SK-N-SH (cell line): ENCODE measurements around the gene NIF3L1. TPM values are rescaled to one million over a fixed set of nuclear protein-coding genes. Genes with fewer than 3 reads are reported as not detected.

Experiments used
- CTCF ChIA-PET: fragments of 300-600, 350-600 bp; formaldehyde crosslinking; extraction: SDS; loops from one replicate; lab custom pipeline; 2021; lab: Yijun Ruan, JAX
- POLR2A ChIA-PET: fragments of 350-600 bp; sonication (Branson Sonifier 250); formaldehyde crosslinking; extraction: SDS; loops from one replicate; lab custom pipeline; 2020; ENCODE audit warnings: antibody characterized with exemption, inconsistent platforms; lab: Yijun Ruan, JAX
- DNase-seq: peaks from one replicate; pipeline ENCODE4 v3.0.0; 2012
- H2AFZ ChIP-seq: fragments of 200-600 bp; sonication (generic); 2 replicates; pipeline ENCODE4 v1.8.1; 2016; ENCODE audit warnings: antibody characterized with exemption, mild to moderate bottlenecking, low read depth
- H3F3A ChIP-seq: fragments of 200-600 bp; sonication (generic); replicated peaks from 2 replicates; pipeline ENCODE3; 2016; ENCODE audit warnings: antibody characterized with exemption, mild to moderate bottlenecking; ENCODE audit not compliant: insufficient read depth
- H3K27ac ChIP-seq, 2 experiments: fragments of 200-500 bp in 1 of 2; fragments of 200-600 bp in 1 of 2; sonication (Bioruptor generic) in 1 of 2; sonication (generic), shearing (Covaris generic) in 1 of 2; 2 replicates each; pipeline versions ENCODE4 v1.5.1 to v1.6.1; 2014 to 2016; ENCODE audit warnings: low read depth in 2 of 2, inconsistent platforms in 1 of 2, low read length in 1 of 2, mild to moderate bottlenecking in 1 of 2, mixed read lengths in 1 of 2
- H3K27me3 ChIP-seq: fragments of 200-600 bp; sonication (generic), shearing (Covaris generic); 2 replicates; pipeline ENCODE4 v1.6.1; 2016; ENCODE audit warnings: mixed run types; ENCODE audit not compliant: insufficient read depth
- H3K36me3 ChIP-seq, 2 experiments: fragments of 200-500 bp in 1 of 2; fragments of 200-600 bp in 1 of 2; sonication (Bioruptor generic) in 1 of 2; sonication (generic) in 1 of 2; replicated peaks in 1 of 2; 2 replicates each; pipeline versions ENCODE3 to v1.5.1; 2014 to 2016; ENCODE audit warnings: low read length in 1 of 2, mild to moderate bottlenecking in 1 of 2; ENCODE audit not compliant: insufficient read depth in 2 of 2, control insufficient read depth in 1 of 2
- H3K4me1 ChIP-seq, 2 experiments: fragments of 200-500 bp in 1 of 2; fragments of 200-600 bp in 1 of 2; sonication (Bioruptor generic) in 1 of 2; sonication (generic), shearing (Covaris generic) in 1 of 2; 2 replicates each; pipeline versions ENCODE4 v1.5.1 to v1.6.1; 2014 to 2016; ENCODE audit warnings: low read depth in 1 of 2, low read length in 1 of 2, mixed run types in 1 of 2; ENCODE audit not compliant: insufficient read depth in 2 of 2, control insufficient read depth in 1 of 2
- H3K4me2 ChIP-seq: fragments of 200-600 bp; sonication (generic), shearing (Covaris generic); 2 replicates; pipeline ENCODE4 v1.6.1; 2017; ENCODE audit warnings: mixed run types
- H3K4me3 ChIP-seq, 2 experiments: fragments of 200-500 bp in 1 of 2; fragments of 200-600 bp in 1 of 2; sonication (Bioruptor generic) in 1 of 2; sonication (generic), shearing (Covaris generic) in 1 of 2; 2 replicates each; pipeline versions ENCODE4 v1.5.1 to v1.8.1; 2014 to 2016; ENCODE audit warnings: low read depth in 2 of 2, inconsistent platforms in 1 of 2, low read length in 1 of 2, mild to moderate bottlenecking in 1 of 2, mixed read lengths in 1 of 2, moderate library complexity in 1 of 2
- H3K79me2 ChIP-seq: fragments of 200-600 bp; sonication (generic); 2 replicates; pipeline ENCODE4 v1.8.1; 2017; ENCODE audit warnings: mild to moderate bottlenecking; ENCODE audit not compliant: insufficient read depth
- H3K9ac ChIP-seq: fragments of 200-600 bp; sonication (generic); 2 replicates; pipeline ENCODE4 v1.6.1; 2017; ENCODE audit warnings: mixed run types
- H3K9me2 ChIP-seq: fragments of 200-600 bp; sonication (generic); 2 replicates; pipeline ENCODE4 v1.6.1; 2017; ENCODE audit warnings: mixed run types
- H3K9me3 ChIP-seq: fragments of 200-600 bp; sonication (generic); 2 replicates; pipeline ENCODE4 v1.6.1; 2017; ENCODE audit warnings: mixed run types, mild to moderate bottlenecking, moderate library complexity
- H4K20me1 ChIP-seq: fragments of 200-600 bp; sonication (generic); 2 replicates; pipeline ENCODE4 v1.6.1; 2017; ENCODE audit warnings: mild to moderate bottlenecking, mixed run types; ENCODE audit not compliant: insufficient read depth
- EP300 ChIP-seq, 2 experiments: IDR thresholded peaks; 2 replicates each; pipeline versions ENCODE4 v1.4.0 to v1.6.1; 2012; ENCODE audit warnings: borderline replicate concordance in 1 of 2, low read depth in 1 of 2, low read length in 1 of 2
- EZH2phosphoT487 ChIP-seq: fragments of 200-600 bp; sonication (generic); IDR thresholded peaks from 2 replicates; pipeline ENCODE4 v1.6.1; 2017; ENCODE audit warnings: low read depth, mixed run types, mild to moderate bottlenecking, antibody characterized with exemption, moderate library complexity, borderline replicate concordance
- FOSL2 ChIP-seq: IDR thresholded peaks from 2 replicates; pipeline ENCODE4 v1.4.0; 2012; ENCODE audit warnings: low read depth, mild to moderate bottlenecking, moderate library complexity, borderline replicate concordance
- FOXJ3 ChIP-seq: sonication (generic); formaldehyde crosslinking; IDR thresholded peaks from 2 replicates; pipeline ENCODE4 v1.5.1; 2020; ENCODE audit warnings: mild to moderate bottlenecking, missing genetic modification reagents
- FOXM1 ChIP-seq: IDR thresholded peaks from 2 replicates; pipeline ENCODE4 v1.4.0; 2012; ENCODE audit warnings: low read depth, mild to moderate bottlenecking
- GATA2 ChIP-seq: sonication (generic); formaldehyde crosslinking; IDR thresholded peaks from 2 replicates; pipeline ENCODE4 v1.5.0; 2020; ENCODE audit warnings: mild to moderate bottlenecking, missing genetic modification reagents
- JUND ChIP-seq: IDR thresholded peaks from 2 replicates; pipeline ENCODE4 v1.4.0; 2012
- MEF2A ChIP-seq: IDR thresholded peaks from 2 replicates; pipeline ENCODE4 v1.4.0; 2012; ENCODE audit warnings: low read depth, borderline replicate concordance
- MXI1 ChIP-seq: IDR thresholded peaks from 2 replicates; pipeline ENCODE4 v1.6.1; 2012; ENCODE audit warnings: mild to moderate bottlenecking, low read depth, low read length, improper control_type of control experiment
- NFIC ChIP-seq: IDR thresholded peaks from 2 replicates; pipeline ENCODE4 v1.4.0; 2012; ENCODE audit warnings: borderline replicate concordance
- PBX3 ChIP-seq: IDR thresholded peaks from 2 replicates; pipeline ENCODE4; 2012
- RAD21 ChIP-seq: IDR thresholded peaks from 2 replicates; pipeline ENCODE4 v1.6.1; 2012; ENCODE audit warnings: mild to moderate bottlenecking, low read length
- RFX5 ChIP-seq: IDR thresholded peaks from 2 replicates; pipeline ENCODE4 v1.6.1; 2012; ENCODE audit warnings: mild to moderate bottlenecking, improper control_type of control experiment, low read length
- RXRA ChIP-seq: IDR thresholded peaks from 2 replicates; pipeline ENCODE4 v1.4.0; 2012; ENCODE audit warnings: low read depth, mild to moderate bottlenecking, borderline replicate concordance
- SIN3A ChIP-seq: IDR thresholded peaks from 2 replicates; pipeline ENCODE4 v1.6.1; 2012; ENCODE audit warnings: low read depth, mild to moderate bottlenecking, low read length, moderate library complexity, borderline replicate concordance
- TAF1 ChIP-seq: IDR thresholded peaks from 2 replicates; pipeline ENCODE4 v1.6.1; 2012; ENCODE audit warnings: low read depth, mild to moderate bottlenecking, low read length, moderate library complexity, borderline replicate concordance
- TCF12 ChIP-seq: IDR thresholded peaks from 2 replicates; pipeline ENCODE4 v1.4.0; 2012
- YY1 ChIP-seq: IDR thresholded peaks from 2 replicates; pipeline ENCODE4 v1.4.0; 2012; ENCODE audit warnings: low read depth, mild to moderate bottlenecking
- WGBS: methylation state at CpG from one replicate; pipeline ENCODE4 v1.1.6; 2017; ENCODE audit warnings: low lambda C conversion rate; 5-methylcytosine and 5-hydroxymethylcytosine counted together
- polyA plus RNA-seq, 3 experiments: library from polyadenylated mRNA; depleted of rRNA; stranded (reverse); fragments of >200 nt; gene quantifications; 2 replicates each; pipeline ENCODE4 v1.2.3, GENCODE V29; 2012
- TF ChIP-seq, protein P1 (sequence below): IDR thresholded peaks from 2 replicates; pipeline ENCODE4 v1.4.0; 2012; ENCODE audit warnings: low read depth

NIF3L1 gene
- polyA plus RNA-seq, 1 of the 3 experiments (the other 2 are of a cell fraction), result 52.4 TPM

DNA sequence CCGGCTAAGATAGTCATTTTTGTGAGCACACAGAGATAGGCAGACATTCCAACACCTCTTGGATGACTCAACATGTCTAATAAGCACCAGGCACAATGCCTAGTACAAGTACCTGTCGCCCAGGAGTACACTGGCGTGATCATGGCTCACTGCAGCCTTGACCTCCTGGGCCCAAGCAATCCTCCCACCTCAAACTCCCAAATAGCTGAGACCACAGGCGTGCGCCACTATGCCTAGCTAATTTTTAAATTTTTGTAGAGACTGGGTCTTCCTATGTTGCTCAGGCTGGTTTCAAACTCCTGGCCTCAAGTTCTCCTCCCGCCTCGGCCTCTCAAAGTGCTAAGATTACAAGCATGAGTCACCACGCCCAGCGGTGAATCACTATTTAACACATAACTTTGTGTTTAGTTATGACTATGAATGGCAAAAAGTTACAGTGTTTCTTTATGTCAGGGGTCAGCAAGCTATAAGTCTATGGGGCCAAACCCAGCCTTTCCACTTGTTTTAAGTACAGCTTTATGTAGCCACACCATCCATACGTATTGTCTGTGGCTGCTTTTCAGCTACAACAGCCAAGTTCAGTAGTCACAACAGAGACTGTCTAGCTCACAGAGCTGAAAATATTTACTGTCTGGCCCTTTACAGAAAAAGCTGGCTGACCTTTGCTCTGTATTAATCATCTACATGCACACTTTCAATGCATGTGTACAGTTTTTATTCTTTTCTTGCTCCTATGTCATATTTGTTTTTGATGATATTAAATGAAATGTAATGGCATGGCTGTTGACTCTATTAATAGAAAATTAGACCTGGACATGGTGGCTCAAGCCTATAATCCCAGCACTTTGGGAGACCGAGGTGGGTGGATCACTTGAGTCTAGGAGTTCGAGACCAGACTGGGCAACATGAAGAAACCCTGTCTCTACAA lies 55.6 kb downstream of the NIF3L1 start:
- Histone ChIP-seq H3F3A (peaks cover 31% of the 10 kb centered on the region), H4K20me1 (no peaks in the 10 kb centered on the region), H3K4me3 (no peak overlapping the region), H3K4me2 (peak overlapping the region; percentile 42; the same call in 1 of the 2 replicates), H3K27ac (peak overlapping the region in 1 of 2 experiments; percentile 69; a peak in 2 of 4 replicates), H3K36me3 (peaks cover 47 to 61% of the 10 kb centered on the region in 2 experiments), H2AFZ (peak overlapping the region; percentile 30; the same call in 1 of the 2 replicates), H3K9ac (peak overlapping the region; percentile 2; the same call in 1 of the 2 replicates), H3K9me3 (no peaks in the 10 kb centered on the region), H3K79me2 (no peaks in the 10 kb centered on the region), H3K27me3 (no peaks in the 10 kb centered on the region), H3K4me1 (no peaks in the 10 kb centered on the region; a peak in 1 of 4 replicates), H3K9me2 (no peaks in the 10 kb centered on the region)
- POLR2A ChIA-PET, result no interaction called here
- DNase-seq, result no peak
- WGBS, result 61% methylated on average over 10 of the region's 12 CpGs
- CTCF ChIA-PET, result interaction anchor here (0.7 to 1.3 kb wide), 2 partner anchors 125 to 213 kb away, joined by 3 read pairs; no protein-coding TSS in a partner anchor
- TF ChIP-seq, protein P1, sequence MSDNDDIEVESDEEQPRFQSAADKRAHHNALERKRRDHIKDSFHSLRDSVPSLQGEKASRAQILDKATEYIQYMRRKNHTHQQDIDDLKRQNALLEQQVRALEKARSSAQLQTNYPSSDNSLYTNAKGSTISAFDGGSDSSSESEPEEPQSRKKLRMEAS, result 0 out of 2 replicates have a peak, but pooled peaks have one; percentile 21
- TF ChIP-seq FOSL2 (peak; percentile 91), RFX5 (no peak), JUND (peak; percentile 72)

DNA sequence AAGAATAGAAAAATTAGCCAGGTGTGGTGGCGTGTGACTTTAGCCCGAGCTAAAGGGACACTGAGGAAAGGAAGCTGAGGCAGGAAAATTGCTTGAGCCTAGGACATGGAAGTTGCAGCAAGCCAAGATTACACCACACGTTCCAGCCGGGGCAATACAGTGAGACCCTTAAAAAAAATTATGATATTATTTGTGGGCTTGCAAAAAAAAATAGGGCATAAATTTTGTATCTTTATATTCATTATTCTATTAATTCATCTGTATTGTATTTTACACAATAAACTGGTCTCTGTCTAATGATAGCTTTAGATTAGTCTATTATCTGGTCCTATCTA lies 56.2 kb downstream of the NIF3L1 start:
- H3K36me3 ChIP-seq, result peaks cover 41 to 55% of the 10 kb centered on the region in 2 experiments
- no peaks in the 10 kb centered on the region for H3K9me2 ChIP-seq
- no peaks in the 10 kb centered on the region for H3K27me3 ChIP-seq
- H3K4me3 ChIP-seq, result no peak overlapping the region
- no peak for DNase-seq
- H3K9ac ChIP-seq, result no peak overlapping the region
- H3K4me1 ChIP-seq, result no peaks in the 10 kb centered on the region; a peak in 1 of 4 replicates
- ChIA-PET CTCF (interaction anchor here (1.0 to 1.3 kb wide), 2 partner anchors 17 to 125 kb away, joined by 3 to 4 read pairs; no protein-coding TSS in a partner anchor), POLR2A (no interaction called here)
- TF ChIP-seq SIN3A, result no peak
- TF ChIP-seq FOXJ3 (CRISPR knock-in tag), result no peak
- TF ChIP-seq RXRA, result no peak
- TF ChIP-seq NFIC, result no peak
- peak overlapping the region in 1 of 2 experiments; percentile 69; a peak in 2 of 4 replicates for H3K27ac ChIP-seq
- 0 out of 2 replicates have a peak overlapping the region, but pooled peaks have one; percentile 42 for H3K4me2 ChIP-seq
- no peaks in the 10 kb centered on the region for H4K20me1 ChIP-seq
- peaks cover 31% of the 10 kb centered on the region for H3F3A ChIP-seq
- no peaks in the 10 kb centered on the region for H3K79me2 ChIP-seq
- H2AFZ ChIP-seq, result no peak overlapping the region
- 95% methylated on average over 4 of the region's 4 CpGs for WGBS
- H3K9me3 ChIP-seq, result no peaks in the 10 kb centered on the region

GRCh38 chr2:200950378-200950777 lies 61.2 kb downstream of the NIF3L1 start:
- Histone ChIP-seq H3K4me2 (no peak overlapping the region), H4K20me1 (no peaks in the 10 kb centered on the region), H3K4me3 (no peak overlapping the region), H3F3A (peaks cover 21% of the 10 kb centered on the region), H3K36me3 (peaks cover 41 to 60% of the 10 kb centered on the region in 2 experiments), H3K79me2 (no peaks in the 10 kb centered on the region), H3K4me1 (no peaks in the 10 kb centered on the region), H3K27me3 (no peaks in the 10 kb centered on the region), H3K9ac (no peak overlapping the region), H3K9me2 (no peaks in the 10 kb centered on the region), H3K27ac (no peak overlapping the region), H3K9me3 (no peaks in the 10 kb centered on the region), H2AFZ (no peak overlapping the region)
- 90% methylated on average over 3 of the region's 3 CpGs for WGBS
- ChIA-PET CTCF (interaction anchor here (1.0 to 4.7 kb wide), 5 partner anchors 13 to 282 kb away, joined by 3 to 14 read pairs (median 4); partner anchors contain the start of gene ORC2), POLR2A (no interaction called here)
- DNase-seq, result no peak
- TF ChIP-seq TAF1 (no peak), EZH2phosphoT487 (no peak), FOXM1 (no peak), EP300 (IDR thresholded peaks at IDR 0.05; ENCODE audit: borderline replicate concordance in 1 of 2, low read depth in 1 of 2, low read length in 1 of 2) (no peak), RAD21 (no peak), MXI1 (no peak), TCF12 (no peak), JUND (no peak), PBX3 (no peak), RXRA (no peak), GATA2 (CRISPR knock-in tag) (no peak), YY1 (no peak), FOSL2 (no peak), RFX5 (no peak), MEF2A (no peak)
- TF ChIP-seq, protein P1, result no peak
